Lower leg skin (tissue), 3 donors: ENCODE data around the gene STXBP6.

Experiments used
- CTCF ChIP-seq, 3 donors: fragments of 450-650 bp; IDR thresholded peaks; one replicate each; pipeline ENCODE4 v1.5.1; 2016; ENCODE audit warnings: antibody characterized with exemption in 3 of 3, mild to moderate bottlenecking in 3 of 3, moderate library complexity in 2 of 3
- POLR2A ChIP-seq, 2 donors: fragments of 450-650 bp; IDR thresholded peaks; one replicate each; pipeline ENCODE4 v1.6.1; 2016 to 2017; ENCODE audit warnings: antibody characterized with exemption in 2 of 2, mild to moderate bottlenecking in 1 of 2, moderate library complexity in 1 of 2

GRCh38 chr14:25015761-25016160, 34.2 kb downstream of the STXBP6 start:
- TF ChIP-seq POLR2A (IDR thresholded peaks at IDR 0.05) (no peak), CTCF (IDR thresholded peaks at IDR 0.05) (no peak)
